CD8-positive, alpha-beta memory T cell (primary cell): ENCODE results near the gene RPUSD4. TPM values are rescaled to one million over a fixed set of nuclear protein-coding genes. Genes with fewer than 3 reads are reported as not detected.
A peak's percentile ranks its signal among the peaks of the same experiment; 100 is the strongest.

ENCODE experiments used
- CTCF ChIA-PET: fragments of 350-600 bp; sonication (Branson Sonifier 250); formaldehyde crosslinking; loops from one replicate; lab custom pipeline; 2021; ENCODE audit warnings: antibody characterized with exemption; lab: Charles Lee
- POLR2A ChIA-PET: fragments of 350-600 bp; sonication (Branson Sonifier 250); formaldehyde crosslinking; loops from one replicate; lab custom pipeline; 2021; ENCODE audit warnings: antibody characterized with exemption; lab: Charles Lee
- DNase-seq, 5 donors: peaks; one replicate each; pipeline versions ENCODE4 v3.0.0 to v3.0.0-alpha.2; 2020 to 2022; ENCODE audit warnings: mixed read lengths in 1 of 5
- H3K27ac ChIP-seq: one replicate; pipeline ENCODE4 v1.7.0; 2013; ENCODE audit warnings: low read depth, mild to moderate bottlenecking, low read length, moderate library complexity
- H3K27me3 ChIP-seq: 2 replicates; pipeline ENCODE4 v1.7.0; 2013; ENCODE audit warnings: low read length, mild to moderate bottlenecking; ENCODE audit not compliant: insufficient read depth, poor library complexity, severe bottlenecking
- H3K36me3 ChIP-seq: 2 replicates; pipeline ENCODE4 v1.7.0; 2013; ENCODE audit warnings: mild to moderate bottlenecking, low read length, moderate library complexity; ENCODE audit not compliant: insufficient read depth
- H3K4me1 ChIP-seq: 2 replicates; pipeline ENCODE4 v1.7.0; 2013; ENCODE audit warnings: mild to moderate bottlenecking, low read length, moderate library complexity; ENCODE audit not compliant: insufficient read depth
- H3K4me3 ChIP-seq: 2 replicates; pipeline ENCODE4 v1.7.0; 2013; ENCODE audit warnings: mild to moderate bottlenecking, low read length
- H3K9me3 ChIP-seq: 2 replicates; pipeline ENCODE4 v1.7.0; 2013; ENCODE audit warnings: mild to moderate bottlenecking, low read length
- H3K27ac Mint-ChIP-seq, 8 donors: one replicate each; pipeline ENCODE4 v1.8.0; 2020 to 2021; ENCODE audit warnings: mixed read lengths in 8 of 8, mild to moderate bottlenecking in 6 of 8, inconsistent platforms in 3 of 8, moderate library complexity in 3 of 8
- H3K27me3 Mint-ChIP-seq, 2 donors: one replicate each; pipeline ENCODE4 v1.8.0; 2020 to 2021; ENCODE audit warnings: mixed read lengths in 2 of 2, mild to moderate bottlenecking in 1 of 2, moderate library complexity in 1 of 2
- H3K36me3 Mint-ChIP-seq, 3 donors: one replicate each; pipeline ENCODE4 v1.8.0; 2020 to 2021; ENCODE audit warnings: mixed read lengths in 3 of 3, inconsistent platforms in 1 of 3, mild to moderate bottlenecking in 1 of 3
- H3K4me1 Mint-ChIP-seq, 3 donors: one replicate each; pipeline ENCODE4 v1.8.0; 2020 to 2021; ENCODE audit warnings: mixed read lengths in 3 of 3, inconsistent platforms in 1 of 3, mild to moderate bottlenecking in 1 of 3
- H3K4me3 Mint-ChIP-seq, 7 donors: one replicate each; pipeline ENCODE4 v1.8.0; 2020 to 2021; ENCODE audit warnings: mixed read lengths in 7 of 7, mild to moderate bottlenecking in 6 of 7, moderate library complexity in 4 of 7, inconsistent platforms in 2 of 7
- H3K9me3 Mint-ChIP-seq, 5 donors: one replicate each; pipeline ENCODE4 v1.8.0; 2020 to 2022; ENCODE audit warnings: mixed read lengths in 5 of 5, mild to moderate bottlenecking in 3 of 5, moderate library complexity in 2 of 5, inconsistent platforms in 1 of 5
- polyA plus RNA-seq: library from polyadenylated mRNA; unstranded; fragments of 300-500 nt; fragmentation: Illumina TruSeq; gene quantifications from one replicate; pipeline ENCODE4 v1.2.3, GENCODE V29; 2021
- total RNA-seq, 2 experiments: library from RNA; stranded (reverse); gene quantifications; one replicate each; pipeline ENCODE4 v1.2.3, GENCODE V29; 2021

RPUSD4 gene
- total and polyA plus RNA-seq, 3 experiments from 2014 or later, result 20.4 to 48.8 (median 47.3) TPM

- ChIA-PET CTCF (no interaction called here), POLR2A (no interaction called here)
- Mint-ChIP-seq H3K27me3 (no peaks in the 10 kb centered on the region), H3K4me3 (no peak overlapping the region), H3K27ac (peak overlapping the region in 1 of 8 donors; percentile 65), H3K9me3 (no peaks in the 10 kb centered on the region), H3K4me1 (peaks cover 0 to 5% (median 0%) of the 10 kb centered on the region in 3 donors), H3K36me3 (peaks cover 0 to 29% (median 7%) of the 10 kb centered on the region in 3 donors)
- Histone ChIP-seq H3K27me3 (no peaks in the 10 kb centered on the region), H3K36me3 (no peaks in the 10 kb centered on the region), H3K4me1 (no peaks in the 10 kb centered on the region), H3K9me3 (no peaks in the 10 kb centered on the region), H3K4me3 (no peak overlapping the region), H3K27ac (no peak overlapping the region)
- no peak for DNase-seq
Observed at GRCh38 chr11:126186025-126186698, 25.3 kb downstream of the RPUSD4 start.

GRCh38 chr11:126185259-126186024, 26.0 kb downstream of the RPUSD4 start:
- POLR2A ChIA-PET, result no interaction called here
- no peak overlapping the region for H3K27ac ChIP-seq
- H3K36me3 Mint-ChIP-seq, result peaks cover 0 to 22% (median 3%) of the 10 kb centered on the region in 3 donors
- H3K9me3 ChIP-seq, result no peaks in the 10 kb centered on the region
- no peaks in the 10 kb centered on the region for H3K36me3 ChIP-seq
- H3K4me3 Mint-ChIP-seq, result no peak overlapping the region
- H3K27me3 Mint-ChIP-seq, result no peaks in the 10 kb centered on the region
- H3K27ac Mint-ChIP-seq, result no peak overlapping the region
- DNase-seq, result no peak
- no peak overlapping the region for H3K4me3 ChIP-seq
- H3K4me1 Mint-ChIP-seq, result peaks cover 0 to 5% (median 0%) of the 10 kb centered on the region in 3 donors
- peaks cover 0 to 1% (median 0%) of the 10 kb centered on the region in 5 donors for H3K9me3 Mint-ChIP-seq
- H3K4me1 ChIP-seq, result no peaks in the 10 kb centered on the region
- H3K27me3 ChIP-seq, result no peaks in the 10 kb centered on the region
- CTCF ChIA-PET, result no interaction called here

GRCh38 chr11:126182787-126183445, 28.5 kb downstream of the RPUSD4 start:
- no peak overlapping the region for H3K27ac ChIP-seq
- H3K4me3 Mint-ChIP-seq, result no peak overlapping the region
- POLR2A ChIA-PET, result no interaction called here
- DNase-seq, result no peak
- peaks cover 0 to 2% of the 10 kb centered on the region in 2 donors for H3K27me3 Mint-ChIP-seq
- no peak overlapping the region for H3K4me3 ChIP-seq
- CTCF ChIA-PET, result no interaction called here
- H3K27me3 ChIP-seq, result no peaks in the 10 kb centered on the region
- H3K9me3 ChIP-seq, result no peaks in the 10 kb centered on the region
- H3K36me3 Mint-ChIP-seq, result peaks cover 2 to 9% (median 3%) of the 10 kb centered on the region in 3 donors
- peak overlapping the region in 1 of 8 donors; percentile 51 for H3K27ac Mint-ChIP-seq
- H3K36me3 ChIP-seq, result no peaks in the 10 kb centered on the region
- H3K9me3 Mint-ChIP-seq, result peaks cover 0 to 5% (median 3%) of the 10 kb centered on the region in 5 donors
- peaks cover 0 to 5% (median 0%) of the 10 kb centered on the region in 3 donors for H3K4me1 Mint-ChIP-seq
- H3K4me1 ChIP-seq, result no peaks in the 10 kb centered on the region

GRCh38 chr11:126181939-126182730, 29.3 kb downstream of the RPUSD4 start:
- H3K27me3 ChIP-seq, result no peaks in the 10 kb centered on the region
- CTCF ChIA-PET, result no interaction called here
- Mint-ChIP-seq H3K27me3 (peaks cover 0 to 2% of the 10 kb centered on the region in 2 donors), H3K36me3 (peaks cover 1 to 7% (median 3%) of the 10 kb centered on the region in 3 donors), H3K9me3 (peaks cover 0 to 5% (median 3%) of the 10 kb centered on the region in 5 donors), H3K27ac (peak overlapping the region in 2 of 8 donors; percentile 54 to 87), H3K4me3 (no peak overlapping the region), H3K4me1 (peaks cover 0 to 5% (median 0%) of the 10 kb centered on the region in 3 donors)
- DNase-seq, result no peak
- POLR2A ChIA-PET, result no interaction called here
- H3K4me1 ChIP-seq, result no peaks in the 10 kb centered on the region
- H3K36me3 ChIP-seq, result no peaks in the 10 kb centered on the region
- no peak overlapping the region for H3K4me3 ChIP-seq
- no peak overlapping the region for H3K27ac ChIP-seq
- no peaks in the 10 kb centered on the region for H3K9me3 ChIP-seq

- Histone ChIP-seq H3K27me3 (no peaks in the 10 kb centered on the region), H3K9me3 (no peaks in the 10 kb centered on the region), H3K4me1 (no peaks in the 10 kb centered on the region), H3K27ac (no peak overlapping the region), H3K36me3 (no peaks in the 10 kb centered on the region), H3K4me3 (no peak overlapping the region)
- ChIA-PET POLR2A (no interaction called here), CTCF (no interaction called here)
- Mint-ChIP-seq H3K9me3 (peaks cover 0 to 5% (median 3%) of the 10 kb centered on the region in 5 donors), H3K36me3 (peaks cover 0 to 3% (median 0%) of the 10 kb centered on the region in 3 donors), H3K4me1 (no peaks in the 10 kb centered on the region), H3K27ac (no peak overlapping the region), H3K27me3 (peaks cover 8 to 11% of the 10 kb centered on the region in 2 donors), H3K4me3 (no peak overlapping the region)
- DNase-seq, result no peak
Observed at GRCh38 chr11:126176853-126177470, 34.5 kb downstream of the RPUSD4 start.

- H3K27me3 ChIP-seq, result no peaks in the 10 kb centered on the region
- no peak overlapping the region for H3K27ac ChIP-seq
- no peaks in the 10 kb centered on the region for H3K4me1 ChIP-seq
- DNase-seq, result no peak
- POLR2A ChIA-PET, result no interaction called here
- no peaks in the 10 kb centered on the region for H3K36me3 ChIP-seq
- no peaks in the 10 kb centered on the region for H3K4me1 Mint-ChIP-seq
- H3K4me3 ChIP-seq, result no peak overlapping the region
- CTCF ChIA-PET, result no interaction called here
- H3K9me3 Mint-ChIP-seq, result peaks cover 0 to 7% (median 3%) of the 10 kb centered on the region in 5 donors
- no peak overlapping the region for H3K27ac Mint-ChIP-seq
- no peaks in the 10 kb centered on the region for H3K9me3 ChIP-seq
- peaks cover 0 to 3% (median 0%) of the 10 kb centered on the region in 3 donors for H3K36me3 Mint-ChIP-seq
- no peak overlapping the region for H3K4me3 Mint-ChIP-seq
- peaks cover 10 to 20% of the 10 kb centered on the region in 2 donors for H3K27me3 Mint-ChIP-seq
Observed at GRCh38 chr11:126175393-126175792, 36.1 kb downstream of the RPUSD4 start.

GRCh38 chr11:126174816-126175215, 36.6 kb downstream of the RPUSD4 start:
- ChIA-PET POLR2A (no interaction called here), CTCF (no interaction called here)
- H3K4me3 ChIP-seq, result no peak overlapping the region
- Mint-ChIP-seq H3K4me1 (no peaks in the 10 kb centered on the region), H3K9me3 (peaks cover 0 to 5% (median 0%) of the 10 kb centered on the region in 5 donors), H3K27ac (no peak overlapping the region), H3K4me3 (no peak overlapping the region), H3K36me3 (no peaks in the 10 kb centered on the region), H3K27me3 (peaks cover 8 to 20% of the 10 kb centered on the region in 2 donors)
- H3K27ac ChIP-seq, result no peak overlapping the region
- H3K4me1 ChIP-seq, result no peaks in the 10 kb centered on the region
- H3K27me3 ChIP-seq, result no peaks in the 10 kb centered on the region
- no peaks in the 10 kb centered on the region for H3K9me3 ChIP-seq
- H3K36me3 ChIP-seq, result no peaks in the 10 kb centered on the region
- DNase-seq, result no peak
